H9 (cell line): ENCODE measurements around the gene ADSS1. TPM values are rescaled to one million over a fixed set of nuclear protein-coding genes. Genes with fewer than 3 reads are reported as not detected.

ENCODE experiments used
- DNase-seq: peaks from one replicate; pipeline ENCODE4 v3.0.0-alpha.2; 2017
- H2AFZ ChIP-seq: one replicate; pipeline ENCODE4 v1.6.1; 2013; ENCODE audit warnings: mild to moderate bottlenecking, low read length, control low read depth, moderate library complexity
- H2AK5ac ChIP-seq: 2 replicates; pipeline ENCODE4 v1.6.1; 2013; ENCODE audit warnings: low read length, control low read depth, mixed read lengths; ENCODE audit not compliant: insufficient read length
- H2BK120ac ChIP-seq: one replicate; pipeline ENCODE4 v1.6.1; 2013; ENCODE audit warnings: low read depth, mild to moderate bottlenecking, low read length, control low read depth, inconsistent platforms; ENCODE audit not compliant: poor library complexity, severe bottlenecking
- H2BK12ac ChIP-seq: 2 replicates; pipeline ENCODE4 v1.6.1; 2013; ENCODE audit warnings: low read length, control low read depth, mixed read lengths, low read depth; ENCODE audit not compliant: insufficient read length
- H2BK15ac ChIP-seq: 2 replicates; pipeline ENCODE4 v1.6.1; 2013; ENCODE audit warnings: low read depth, low read length, control low read depth
- H2BK20ac ChIP-seq: one replicate; pipeline ENCODE4 v1.6.1; 2013; ENCODE audit warnings: low read depth, mild to moderate bottlenecking, low read length, control low read depth, inconsistent platforms; ENCODE audit not compliant: poor library complexity, severe bottlenecking
- H2BK5ac ChIP-seq: 2 replicates; pipeline ENCODE4 v1.6.1; 2013; ENCODE audit warnings: low read length, control low read depth, mixed read lengths; ENCODE audit not compliant: insufficient read length
- H3K14ac ChIP-seq: 2 replicates; pipeline ENCODE4 v1.6.1; 2013; ENCODE audit warnings: low read length, control low read depth; ENCODE audit not compliant: insufficient read depth
- H3K18ac ChIP-seq: 2 replicates; pipeline ENCODE4 v1.6.1; 2013; ENCODE audit warnings: low read depth, mild to moderate bottlenecking, mixed read lengths, low read length, control low read depth; ENCODE audit not compliant: insufficient read length
- H3K23ac ChIP-seq: 2 replicates; pipeline ENCODE4 v1.6.1; 2013; ENCODE audit warnings: low read length, control low read depth, mixed read lengths, low read depth; ENCODE audit not compliant: insufficient read length
- H3K23me2 ChIP-seq: 2 replicates; pipeline ENCODE4 v1.6.1; 2013; ENCODE audit warnings: low read depth, mild to moderate bottlenecking, mixed read lengths, low read length, control low read depth; ENCODE audit not compliant: insufficient read length, poor library complexity, severe bottlenecking
- H3K27ac ChIP-seq: 2 replicates; pipeline ENCODE4 v1.5.1; 2013; ENCODE audit warnings: low read length, control low read depth, mixed read lengths, low read depth; ENCODE audit not compliant: insufficient read length
- H3K27me3 ChIP-seq: 2 replicates; pipeline ENCODE4 v1.6.1; 2013; ENCODE audit warnings: low read length, control low read depth, inconsistent platforms; ENCODE audit not compliant: insufficient read depth
- H3K4ac ChIP-seq: 2 replicates; pipeline ENCODE4 v1.6.1; 2013; ENCODE audit warnings: low read depth, mild to moderate bottlenecking, control low read depth, inconsistent platforms, low read length, moderate library complexity
- H3K4me1 ChIP-seq: 2 replicates; pipeline ENCODE4 v1.6.1; 2013; ENCODE audit warnings: low read length, control low read depth, inconsistent platforms; ENCODE audit not compliant: insufficient read depth
- H3K4me2 ChIP-seq: 2 replicates; pipeline ENCODE4 v1.6.1; 2013; ENCODE audit warnings: low read length, control low read depth, mixed read lengths; ENCODE audit not compliant: insufficient read length, insufficient read depth
- H3K56ac ChIP-seq: 2 replicates; pipeline ENCODE4 v1.6.1; 2013; ENCODE audit warnings: low read depth, mild to moderate bottlenecking, mixed read lengths, low read length, control low read depth; ENCODE audit not compliant: insufficient read length
- H3K79me1 ChIP-seq: 2 replicates; pipeline ENCODE4 v1.6.1; 2013; ENCODE audit warnings: low read depth, mild to moderate bottlenecking, moderate library complexity, low read length, control low read depth, inconsistent platforms; ENCODE audit not compliant: insufficient read depth, poor library complexity, severe bottlenecking
- H3K79me2 ChIP-seq: 2 replicates; pipeline ENCODE4 v1.6.1; 2013; ENCODE audit warnings: low read length, control low read depth, inconsistent platforms; ENCODE audit not compliant: insufficient read depth
- H3K9ac ChIP-seq: 2 replicates; pipeline ENCODE4 v1.6.1; 2013; ENCODE audit warnings: low read length, control low read depth, mixed read lengths; ENCODE audit not compliant: insufficient read length; ENCODE audit errors: extremely low read depth
- H3K9me3 ChIP-seq: one replicate; pipeline ENCODE4 v1.6.1; 2013; ENCODE audit warnings: low read depth, low read length, inconsistent platforms; ENCODE audit not compliant: control insufficient read depth
- H3T11ph ChIP-seq: one replicate; pipeline ENCODE4 v1.6.1; 2013; ENCODE audit warnings: mild to moderate bottlenecking, low read length, control low read depth, inconsistent platforms
- H4K20me1 ChIP-seq: one replicate; pipeline ENCODE4 v1.6.1; 2013; ENCODE audit not compliant: control insufficient read depth, insufficient read length, insufficient read depth
- H4K5ac ChIP-seq: 2 replicates; pipeline ENCODE4 v1.6.1; 2013; ENCODE audit warnings: low read depth, mild to moderate bottlenecking, mixed read lengths, low read length, control low read depth; ENCODE audit not compliant: insufficient read length
- H4K8ac ChIP-seq: replicated peaks from 2 replicates; pipeline ENCODE4 v1.6.1; 2013; ENCODE audit warnings: low read length, control low read depth, mixed read lengths, low read depth; ENCODE audit not compliant: insufficient read length
- H4K91ac ChIP-seq: 2 replicates; pipeline ENCODE4 v1.6.1; 2013; ENCODE audit warnings: low read depth, mild to moderate bottlenecking, moderate library complexity, mixed read lengths, low read length, control low read depth; ENCODE audit not compliant: insufficient read length
- H3K27ac Mint-ChIP-seq, 3 experiments: 2 replicates in 2 of 3; 3 replicates in 1 of 3; pipeline ENCODE4 v1.8.0; 2020 to 2021; ENCODE audit warnings: mixed read lengths in 3 of 3, mild to moderate bottlenecking in 1 of 3, moderate library complexity in 1 of 3
- H3K27me3 Mint-ChIP-seq: 2 replicates; pipeline ENCODE4 v1.8.0; 2021; ENCODE audit warnings: low read depth, mild to moderate bottlenecking, moderate library complexity, mixed read lengths
- H3K36me3 Mint-ChIP-seq, 3 experiments: 2 replicates in 2 of 3; 3 replicates in 1 of 3; pipeline ENCODE4 v1.8.0; 2020 to 2021; ENCODE audit warnings: low read depth in 3 of 3, mixed read lengths in 3 of 3; ENCODE audit not compliant: insufficient read depth in 1 of 3
- H3K4me1 Mint-ChIP-seq, 2 experiments: 2 replicates each; pipeline ENCODE4 v1.8.0; 2020; ENCODE audit warnings: mixed read lengths in 2 of 2
- H3K4me3 Mint-ChIP-seq, 2 experiments: 2 replicates in 1 of 2; 3 replicates in 1 of 2; pipeline ENCODE4 v1.8.0; 2020 to 2021; ENCODE audit warnings: mild to moderate bottlenecking in 2 of 2, mixed read lengths in 2 of 2, moderate library complexity in 1 of 2
- H3K9me3 Mint-ChIP-seq, 2 experiments: 2 replicates in 1 of 2; 3 replicates in 1 of 2; pipeline ENCODE4 v1.8.0; 2020; ENCODE audit warnings: mild to moderate bottlenecking in 2 of 2, mixed read lengths in 2 of 2, moderate library complexity in 1 of 2
- WGBS: extraction: QIAGEN DNeasy Blood & Tissue Kit; methylation state at CpG from one replicate; pipeline ENCODE4 v1.1.7; 2013; ENCODE audit warnings: missing lambda C conversion rate, low lambda C conversion rate, mixed read lengths; ENCODE audit not compliant: insufficient read length; ENCODE audit errors: extremely low coverage; 5-methylcytosine and 5-hydroxymethylcytosine counted together
- total RNA-seq: library from RNA; stranded (reverse); gene quantifications from 2 replicates; pipeline ENCODE4 v1.2.1, GENCODE V29; 2021
- TF ChIP-seq, protein P1 (sequence below): fragments of 200-600 bp; sonication (generic); conservative IDR thresholded peaks from 3 replicates; pipeline ENCODE4 v1.8.0; 2021; ENCODE audit warnings: antibody characterized with exemption, mild to moderate bottlenecking

Gene ADSS1
- total RNA-seq, 1 experiment from 2014 or later: 8.5 TPM

- H3T11ph ChIP-seq: no peak overlapping the region
- H2BK120ac ChIP-seq: no peak overlapping the region
- no peak overlapping the region for H3K23ac ChIP-seq
- WGBS: no CpG with 5 or more reads among the region's 28 CpGs
- no peak overlapping the region for H3K9ac ChIP-seq
- H3K4me1 Mint-ChIP-seq: no peaks in the 10 kb centered on the region
- H3K4me1 ChIP-seq: no peaks in the 10 kb centered on the region
- H3K27me3 ChIP-seq: no peaks in the 10 kb centered on the region
- H3K56ac ChIP-seq: no peak overlapping the region
- no peak for DNase-seq
- no peak overlapping the region for H2AFZ ChIP-seq
- H3K4ac ChIP-seq: no peak overlapping the region
- H4K5ac ChIP-seq: no peak overlapping the region
- H3K79me1 ChIP-seq: no peaks in the 10 kb centered on the region
- H4K8ac ChIP-seq: no peak overlapping the region
- no peak overlapping the region for H3K14ac ChIP-seq
- no peaks in the 10 kb centered on the region for H3K9me3 Mint-ChIP-seq
- H3K18ac ChIP-seq: no peak overlapping the region
- no peaks in the 10 kb centered on the region for H3K27me3 Mint-ChIP-seq
- H3K4me2 ChIP-seq: no peak overlapping the region
- H2BK5ac ChIP-seq: no peak overlapping the region
- no peak overlapping the region for H4K91ac ChIP-seq
- H2BK20ac ChIP-seq: no peak overlapping the region
- H3K36me3 Mint-ChIP-seq: peaks cover 0 to 6% (median 0%) of the 10 kb centered on the region in 3 experiments; a peak in 2 of 7 replicates
- no peak overlapping the region for H2BK12ac ChIP-seq
- no peak overlapping the region for H3K27ac Mint-ChIP-seq
- TF ChIP-seq, protein P1, sequence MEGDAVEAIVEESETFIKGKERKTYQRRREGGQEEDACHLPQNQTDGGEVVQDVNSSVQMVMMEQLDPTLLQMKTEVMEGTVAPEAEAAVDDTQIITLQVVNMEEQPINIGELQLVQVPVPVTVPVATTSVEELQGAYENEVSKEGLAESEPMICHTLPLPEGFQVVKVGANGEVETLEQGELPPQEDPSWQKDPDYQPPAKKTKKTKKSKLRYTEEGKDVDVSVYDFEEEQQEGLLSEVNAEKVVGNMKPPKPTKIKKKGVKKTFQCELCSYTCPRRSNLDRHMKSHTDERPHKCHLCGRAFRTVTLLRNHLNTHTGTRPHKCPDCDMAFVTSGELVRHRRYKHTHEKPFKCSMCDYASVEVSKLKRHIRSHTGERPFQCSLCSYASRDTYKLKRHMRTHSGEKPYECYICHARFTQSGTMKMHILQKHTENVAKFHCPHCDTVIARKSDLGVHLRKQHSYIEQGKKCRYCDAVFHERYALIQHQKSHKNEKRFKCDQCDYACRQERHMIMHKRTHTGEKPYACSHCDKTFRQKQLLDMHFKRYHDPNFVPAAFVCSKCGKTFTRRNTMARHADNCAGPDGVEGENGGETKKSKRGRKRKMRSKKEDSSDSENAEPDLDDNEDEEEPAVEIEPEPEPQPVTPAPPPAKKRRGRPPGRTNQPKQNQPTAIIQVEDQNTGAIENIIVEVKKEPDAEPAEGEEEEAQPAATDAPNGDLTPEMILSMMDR: no peak
- H2BK15ac ChIP-seq: no peak overlapping the region
- no peaks in the 10 kb centered on the region for H3K23me2 ChIP-seq
- no peaks in the 10 kb centered on the region for H3K9me3 ChIP-seq
- H4K20me1 ChIP-seq: no peaks in the 10 kb centered on the region
- no peak overlapping the region for H3K27ac ChIP-seq
- no peaks in the 10 kb centered on the region for H3K79me2 ChIP-seq
- H2AK5ac ChIP-seq: no peak overlapping the region
- no peak overlapping the region for H3K4me3 Mint-ChIP-seq
Observed at GRCh38 chr14:104782086-104782807, 58.2 kb downstream of the ADSS1 start.
